Neutrophil (primary cell): ENCODE data around the gene SLC27A5.

ENCODE experiments used
- H3K27ac ChIP-seq: fragments of 200-600 bp; sonication (generic); 2 replicates; pipeline ENCODE4 v1.5.1; 2016; ENCODE audit warnings: mild to moderate bottlenecking, moderate library complexity
- H3K27me3 ChIP-seq: fragments of 200-600 bp; sonication (generic); 2 replicates; pipeline ENCODE4 v1.6.0; 2016; ENCODE audit warnings: mild to moderate bottlenecking
- H3K36me3 ChIP-seq: fragments of 200-600 bp; sonication (generic); 2 replicates; pipeline ENCODE4 v1.5.1; 2017
- H3K4me1 ChIP-seq, 2 experiments: fragments of 200-600 bp in 1 of 2; sonication (generic) in 1 of 2; 1 replicate in 1 of 2; 2 replicates in 1 of 2; pipeline versions ENCODE4 v1.5.1 to v1.6.1; 2013 to 2016; ENCODE audit warnings: low read depth in 1 of 2, low read length in 1 of 2, mild to moderate bottlenecking in 1 of 2, moderate library complexity in 1 of 2; ENCODE audit not compliant: control insufficient read depth in 1 of 2, insufficient read depth in 1 of 2
- H3K4me3 ChIP-seq, 2 experiments: fragments of 200-600 bp in 1 of 2; sonication (generic) in 1 of 2; 1 replicate in 1 of 2; 2 replicates in 1 of 2; pipeline ENCODE4 v1.5.1; 2013 to 2016; ENCODE audit warnings: low read depth in 1 of 2, low read length in 1 of 2, mild to moderate bottlenecking in 1 of 2, moderate library complexity in 1 of 2
- H3K9me3 ChIP-seq: fragments of 200-600 bp; sonication (generic); 2 replicates; pipeline ENCODE4 v1.5.1; 2016
- TF ChIP-seq, protein P1 (sequence below): fragments of 200-600 bp; sonication (generic); IDR thresholded peaks from 2 replicates; pipeline ENCODE4 v1.5.1; 2016; ENCODE audit warnings: antibody characterized with exemption

The SLC27A5 gene

GRCh38 chr19:58520257-58520599, 8.4 kb upstream of the SLC27A5 start:
- TF ChIP-seq, protein P1, sequence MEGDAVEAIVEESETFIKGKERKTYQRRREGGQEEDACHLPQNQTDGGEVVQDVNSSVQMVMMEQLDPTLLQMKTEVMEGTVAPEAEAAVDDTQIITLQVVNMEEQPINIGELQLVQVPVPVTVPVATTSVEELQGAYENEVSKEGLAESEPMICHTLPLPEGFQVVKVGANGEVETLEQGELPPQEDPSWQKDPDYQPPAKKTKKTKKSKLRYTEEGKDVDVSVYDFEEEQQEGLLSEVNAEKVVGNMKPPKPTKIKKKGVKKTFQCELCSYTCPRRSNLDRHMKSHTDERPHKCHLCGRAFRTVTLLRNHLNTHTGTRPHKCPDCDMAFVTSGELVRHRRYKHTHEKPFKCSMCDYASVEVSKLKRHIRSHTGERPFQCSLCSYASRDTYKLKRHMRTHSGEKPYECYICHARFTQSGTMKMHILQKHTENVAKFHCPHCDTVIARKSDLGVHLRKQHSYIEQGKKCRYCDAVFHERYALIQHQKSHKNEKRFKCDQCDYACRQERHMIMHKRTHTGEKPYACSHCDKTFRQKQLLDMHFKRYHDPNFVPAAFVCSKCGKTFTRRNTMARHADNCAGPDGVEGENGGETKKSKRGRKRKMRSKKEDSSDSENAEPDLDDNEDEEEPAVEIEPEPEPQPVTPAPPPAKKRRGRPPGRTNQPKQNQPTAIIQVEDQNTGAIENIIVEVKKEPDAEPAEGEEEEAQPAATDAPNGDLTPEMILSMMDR = no peak
- Histone ChIP-seq H3K4me3 (peak overlapping the region; percentile 65 to 74), H3K36me3 (peaks cover 20% of the 10 kb centered on the region), H3K27ac (peak overlapping the region; percentile 86), H3K27me3 (no peaks in the 10 kb centered on the region), H3K4me1 (peaks cover 24 to 31% of the 10 kb centered on the region in 2 experiments), H3K9me3 (no peaks in the 10 kb centered on the region)

DNA sequence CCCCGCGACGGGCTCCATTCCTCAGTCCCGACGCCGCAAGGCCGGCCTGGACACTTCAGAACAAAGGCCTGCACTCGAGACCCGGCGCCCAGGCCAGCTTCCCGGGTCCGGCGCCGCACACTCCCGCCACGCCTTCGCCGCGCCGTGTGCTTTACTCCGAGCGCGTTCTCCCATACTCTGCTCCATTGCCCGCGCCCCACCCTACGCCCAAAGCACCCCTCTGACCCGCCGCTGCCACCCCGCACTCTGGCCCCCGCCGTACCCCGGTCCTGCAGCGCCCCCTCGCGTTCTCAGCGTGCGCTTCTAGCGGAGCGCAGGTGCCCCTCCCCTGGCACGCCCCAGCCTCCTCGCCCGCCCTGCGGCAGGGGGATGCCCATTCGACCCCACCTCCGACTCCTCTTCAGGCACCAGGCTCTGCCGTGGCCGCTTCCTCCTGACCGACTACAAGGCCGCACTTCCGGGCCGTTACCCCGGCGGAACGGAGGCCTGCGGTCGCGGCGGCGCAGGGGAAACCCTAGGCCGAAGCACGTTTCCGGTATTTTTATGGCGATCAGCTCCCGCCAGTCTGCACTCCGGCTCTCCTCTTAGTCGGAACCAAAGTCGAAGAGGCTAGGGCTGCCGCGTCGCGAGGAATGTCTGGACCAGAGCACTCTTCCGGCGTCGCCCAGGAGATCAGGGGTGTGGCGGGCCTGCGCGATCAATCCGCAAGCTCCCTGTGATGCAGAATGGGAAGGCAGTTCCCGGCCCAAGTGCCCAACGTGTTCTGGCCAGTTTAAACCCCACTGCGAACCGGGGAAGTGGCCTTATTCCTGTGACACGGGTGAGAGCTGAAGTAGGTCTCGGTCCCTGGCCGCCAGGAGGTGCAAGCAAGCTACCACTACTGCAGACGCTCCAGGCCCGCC, 7.8 kb upstream of the SLC27A5 start, which contains the start of gene ZBTB45:
Gene ZBTB45, minus strand, starts transcription at position 456 of the 902 bp plus-strand sequence. CDS start 2,137 bp downstream, outside the sequence.
- Histone ChIP-seq H3K36me3 (peaks cover 20% of the 10 kb centered on the region), H3K27me3 (no peaks in the 10 kb centered on the region), H3K4me1 (peaks cover 25 to 34% of the 10 kb centered on the region in 2 experiments), H3K4me3 (peak within 1 kb of the TSS; percentile 65 to 74), H3K9me3 (no peaks in the 10 kb centered on the region), H3K27ac (peak within 1 kb of the TSS; percentile 86)
- TF ChIP-seq, protein P1 = peak; percentile 88

DNA sequence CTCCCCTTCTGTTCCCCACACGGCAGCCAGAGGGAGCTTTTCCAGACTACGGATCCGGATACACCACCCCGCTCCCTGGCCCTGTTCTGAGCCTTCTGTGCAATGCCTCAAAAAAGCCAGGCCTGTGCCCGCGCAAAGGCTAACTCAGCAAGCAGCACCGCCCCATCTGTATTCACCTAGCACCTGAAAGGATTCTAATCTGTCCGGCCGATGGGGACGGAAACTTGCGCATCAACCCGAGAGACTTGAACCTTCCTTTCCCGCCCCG, 7.2 kb upstream of the SLC27A5 start:
- TF ChIP-seq, protein P1 = no peak
- Histone ChIP-seq H3K4me3 (peak overlapping the region; percentile 65 to 74), H3K4me1 (peaks cover 30 to 40% of the 10 kb centered on the region in 2 experiments)

GRCh38 chr19:58518256-58519086, 6.7 kb upstream of the SLC27A5 start:
- Histone ChIP-seq H3K9me3 (no peaks in the 10 kb centered on the region), H3K4me1 (peaks cover 35 to 45% of the 10 kb centered on the region in 2 experiments)

More for the DNA sequence above, 7.2 kb upstream of the SLC27A5 start:
- Histone ChIP-seq H3K9me3 (no peaks in the 10 kb centered on the region), H3K27ac (peak overlapping the region; percentile 86), H3K27me3 (no peaks in the 10 kb centered on the region), H3K36me3 (peaks cover 20% of the 10 kb centered on the region)

More at GRCh38 chr19:58518256-58519086, 6.7 kb upstream of the SLC27A5 start:
- Histone ChIP-seq H3K27me3 (no peaks in the 10 kb centered on the region), H3K27ac (peak overlapping the region; percentile 86), H3K36me3 (peaks cover 21% of the 10 kb centered on the region), H3K4me3 (peak overlapping the region; percentile 65 to 74)
- TF ChIP-seq, protein P1 = no peak
